CD8-positive, alpha-beta memory T cell (primary cell): Measurements from ENCODE around the gene ARMC2. TPM values are rescaled to one million over a fixed set of nuclear protein-coding genes. Genes with fewer than 3 reads are reported as not detected.

ENCODE experiments used
- CTCF ChIA-PET: fragments of 350-600 bp; sonication (Branson Sonifier 250); formaldehyde crosslinking; loops from one replicate; lab custom pipeline; 2021; ENCODE audit warnings: antibody characterized with exemption; lab: Charles Lee
- POLR2A ChIA-PET: fragments of 350-600 bp; sonication (Branson Sonifier 250); formaldehyde crosslinking; loops from one replicate; lab custom pipeline; 2021; ENCODE audit warnings: antibody characterized with exemption; lab: Charles Lee
- DNase-seq, 5 donors: peaks; one replicate each; pipeline versions ENCODE4 v3.0.0 to v3.0.0-alpha.2; 2020 to 2022; ENCODE audit warnings: mixed read lengths in 1 of 5
- H3K27ac ChIP-seq: one replicate; pipeline ENCODE4 v1.7.0; 2013; ENCODE audit warnings: low read depth, mild to moderate bottlenecking, low read length, moderate library complexity
- H3K27me3 ChIP-seq: 2 replicates; pipeline ENCODE4 v1.7.0; 2013; ENCODE audit warnings: low read length, mild to moderate bottlenecking; ENCODE audit not compliant: insufficient read depth, poor library complexity, severe bottlenecking
- H3K36me3 ChIP-seq: 2 replicates; pipeline ENCODE4 v1.7.0; 2013; ENCODE audit warnings: mild to moderate bottlenecking, low read length, moderate library complexity; ENCODE audit not compliant: insufficient read depth
- H3K4me1 ChIP-seq: 2 replicates; pipeline ENCODE4 v1.7.0; 2013; ENCODE audit warnings: mild to moderate bottlenecking, low read length, moderate library complexity; ENCODE audit not compliant: insufficient read depth
- H3K4me3 ChIP-seq: 2 replicates; pipeline ENCODE4 v1.7.0; 2013; ENCODE audit warnings: mild to moderate bottlenecking, low read length
- H3K9me3 ChIP-seq: 2 replicates; pipeline ENCODE4 v1.7.0; 2013; ENCODE audit warnings: mild to moderate bottlenecking, low read length
- H3K27ac Mint-ChIP-seq, 8 donors: one replicate each; pipeline ENCODE4 v1.8.0; 2020 to 2021; ENCODE audit warnings: mixed read lengths in 8 of 8, mild to moderate bottlenecking in 6 of 8, inconsistent platforms in 3 of 8, moderate library complexity in 3 of 8
- H3K27me3 Mint-ChIP-seq, 2 donors: one replicate each; pipeline ENCODE4 v1.8.0; 2020 to 2021; ENCODE audit warnings: mixed read lengths in 2 of 2, mild to moderate bottlenecking in 1 of 2, moderate library complexity in 1 of 2
- H3K36me3 Mint-ChIP-seq, 3 donors: one replicate each; pipeline ENCODE4 v1.8.0; 2020 to 2021; ENCODE audit warnings: mixed read lengths in 3 of 3, inconsistent platforms in 1 of 3, mild to moderate bottlenecking in 1 of 3
- H3K4me1 Mint-ChIP-seq, 3 donors: one replicate each; pipeline ENCODE4 v1.8.0; 2020 to 2021; ENCODE audit warnings: mixed read lengths in 3 of 3, inconsistent platforms in 1 of 3, mild to moderate bottlenecking in 1 of 3
- H3K4me3 Mint-ChIP-seq, 7 donors: one replicate each; pipeline ENCODE4 v1.8.0; 2020 to 2021; ENCODE audit warnings: mixed read lengths in 7 of 7, mild to moderate bottlenecking in 6 of 7, moderate library complexity in 4 of 7, inconsistent platforms in 2 of 7
- H3K9me3 Mint-ChIP-seq, 5 donors: one replicate each; pipeline ENCODE4 v1.8.0; 2020 to 2022; ENCODE audit warnings: mixed read lengths in 5 of 5, mild to moderate bottlenecking in 3 of 5, moderate library complexity in 2 of 5, inconsistent platforms in 1 of 5
- polyA plus RNA-seq: library from polyadenylated mRNA; unstranded; fragments of 300-500 nt; fragmentation: Illumina TruSeq; gene quantifications from one replicate; pipeline ENCODE4 v1.2.3, GENCODE V29; 2021
- total RNA-seq, 2 experiments: library from RNA; stranded (reverse); gene quantifications; one replicate each; pipeline ENCODE4 v1.2.3, GENCODE V29; 2021

The ARMC2 gene
- total and polyA plus RNA-seq, 3 experiments from 2014 or later: 6.1 to 6.7 (median 6.2) TPM

DNA sequence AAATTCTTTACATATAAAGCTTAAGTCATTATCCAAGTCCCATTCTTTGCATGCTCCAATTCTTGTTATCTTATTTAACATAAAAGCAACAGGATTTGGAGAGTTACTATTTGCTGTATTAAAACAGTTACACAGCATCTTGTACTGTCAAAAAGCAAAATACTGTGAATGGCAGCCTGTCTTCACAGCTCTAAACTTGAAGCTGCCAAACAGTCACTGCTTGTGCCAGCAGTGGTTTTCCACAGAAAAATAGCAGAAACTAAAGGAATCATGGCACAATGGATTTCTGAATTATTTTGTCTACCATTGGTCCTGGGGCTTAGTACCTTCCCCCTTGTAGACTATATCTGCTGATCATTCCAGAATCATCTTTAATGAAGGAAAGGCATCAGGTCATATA is 138.9 kb downstream of the ARMC2 start:
- H3K27me3 ChIP-seq: no peaks in the 10 kb centered on the region
- ChIA-PET POLR2A (interaction anchor here (0.6 kb wide), 1 partner anchor 89 kb away, joined by 11 read pairs; no protein-coding TSS in a partner anchor), CTCF (interaction anchor here (0.7 to 2.1 kb wide), 3 partner anchors 84 to 151 kb away, joined by 3 to 5 read pairs (median 4); no protein-coding TSS in a partner anchor)
- Mint-ChIP-seq H3K27ac (no peak overlapping the region), H3K9me3 (peaks cover 0 to 2% (median 0%) of the 10 kb centered on the region in 5 donors), H3K4me1 (peaks cover 0 to 9% (median 7%) of the 10 kb centered on the region in 3 donors), H3K4me3 (no peak overlapping the region), H3K36me3 (peaks cover 30 to 72% (median 43%) of the 10 kb centered on the region in 3 donors), H3K27me3 (no peaks in the 10 kb centered on the region)
- peaks cover 26% of the 10 kb centered on the region for H3K36me3 ChIP-seq
- DNase-seq: no peak
- H3K4me3 ChIP-seq: no peak overlapping the region
- H3K9me3 ChIP-seq: no peaks in the 10 kb centered on the region
- no peak overlapping the region for H3K27ac ChIP-seq
- H3K4me1 ChIP-seq: no peaks in the 10 kb centered on the region

DNA sequence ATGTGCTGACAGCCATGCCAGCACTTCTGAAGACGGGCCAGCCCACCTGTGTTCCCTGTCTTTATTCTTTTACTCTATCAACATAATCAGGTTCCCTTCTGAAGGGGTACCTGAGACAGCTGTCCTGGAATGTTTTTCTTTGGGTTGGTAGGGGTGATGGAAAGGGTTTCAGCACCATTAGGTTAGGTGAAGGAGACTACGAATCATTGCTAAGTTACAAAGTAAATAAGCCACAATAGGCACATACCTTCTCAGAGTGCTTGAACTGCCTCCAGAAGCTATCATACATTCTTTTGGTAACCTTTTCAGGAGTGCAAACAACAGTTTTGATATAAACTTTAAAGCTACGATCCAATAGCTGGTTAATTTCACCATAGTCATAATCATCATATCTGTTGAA is 140.1 kb downstream of the ARMC2 start:
- DNase-seq: no peak
- H3K27ac Mint-ChIP-seq: peak overlapping the region in 3 of 8 donors; percentile 29 to 69 (median 37)
- peaks cover 0 to 2% (median 0%) of the 10 kb centered on the region in 5 donors for H3K9me3 Mint-ChIP-seq
- H3K27me3 Mint-ChIP-seq: no peaks in the 10 kb centered on the region
- H3K27ac ChIP-seq: no peak overlapping the region
- no peaks in the 10 kb centered on the region for H3K4me1 ChIP-seq
- H3K4me3 Mint-ChIP-seq: no peak overlapping the region
- H3K36me3 Mint-ChIP-seq: peaks cover 34 to 80% (median 43%) of the 10 kb centered on the region in 3 donors
- H3K4me3 ChIP-seq: no peak overlapping the region
- no peaks in the 10 kb centered on the region for H3K9me3 ChIP-seq
- H3K36me3 ChIP-seq: peaks cover 34% of the 10 kb centered on the region
- CTCF ChIA-PET: interaction anchor here (0.9 to 2.1 kb wide), 3 partner anchors 83 to 446 kb away, joined by 3 to 5 read pairs (median 3); no protein-coding TSS in a partner anchor
- POLR2A ChIA-PET: interaction anchor here (0.6 kb wide), 1 partner anchor 34 kb away, joined by 3 read pairs; no protein-coding TSS in a partner anchor
- peaks cover 0 to 9% (median 7%) of the 10 kb centered on the region in 3 donors for H3K4me1 Mint-ChIP-seq
- H3K27me3 ChIP-seq: no peaks in the 10 kb centered on the region

DNA sequence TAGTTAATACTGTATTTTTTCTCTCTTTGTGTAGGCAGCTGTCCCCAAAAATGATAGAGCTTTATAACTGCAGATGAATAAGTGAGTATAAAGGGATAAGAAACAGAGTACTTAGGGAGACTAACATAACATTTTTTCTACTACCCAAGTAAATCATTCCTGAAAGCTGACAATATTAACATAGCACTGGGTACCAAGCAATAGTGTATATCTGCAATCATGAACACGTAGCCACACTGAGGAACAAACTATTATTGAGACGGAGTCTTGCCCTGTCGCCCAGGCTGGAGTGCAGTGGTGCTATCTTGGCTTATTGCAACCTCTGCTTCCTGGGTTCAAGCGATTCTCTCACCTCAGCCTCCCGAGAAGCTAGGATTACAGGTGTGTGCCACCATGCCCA is 140.5 kb downstream of the ARMC2 start:
- Mint-ChIP-seq H3K9me3 (peaks cover 0 to under 1% (median 0%) of the 10 kb centered on the region in 5 donors), H3K4me3 (no peak overlapping the region), H3K36me3 (peaks cover 35 to 84% (median 43%) of the 10 kb centered on the region in 3 donors), H3K27me3 (no peaks in the 10 kb centered on the region), H3K4me1 (peaks cover 0 to 9% (median 7%) of the 10 kb centered on the region in 3 donors), H3K27ac (no peak overlapping the region)
- ChIA-PET CTCF (interaction anchor here (0.9 to 2.1 kb wide), 3 partner anchors 83 to 446 kb away, joined by 3 to 5 read pairs (median 3); no protein-coding TSS in a partner anchor), POLR2A (interaction anchor here (0.6 kb wide), 1 partner anchor 33 kb away, joined by 3 read pairs; no protein-coding TSS in a partner anchor)
- Histone ChIP-seq H3K36me3 (peaks cover 38% of the 10 kb centered on the region), H3K9me3 (no peaks in the 10 kb centered on the region), H3K4me1 (no peaks in the 10 kb centered on the region), H3K27me3 (no peaks in the 10 kb centered on the region), H3K4me3 (no peak overlapping the region), H3K27ac (no peak overlapping the region)
- DNase-seq: no peak

DNA sequence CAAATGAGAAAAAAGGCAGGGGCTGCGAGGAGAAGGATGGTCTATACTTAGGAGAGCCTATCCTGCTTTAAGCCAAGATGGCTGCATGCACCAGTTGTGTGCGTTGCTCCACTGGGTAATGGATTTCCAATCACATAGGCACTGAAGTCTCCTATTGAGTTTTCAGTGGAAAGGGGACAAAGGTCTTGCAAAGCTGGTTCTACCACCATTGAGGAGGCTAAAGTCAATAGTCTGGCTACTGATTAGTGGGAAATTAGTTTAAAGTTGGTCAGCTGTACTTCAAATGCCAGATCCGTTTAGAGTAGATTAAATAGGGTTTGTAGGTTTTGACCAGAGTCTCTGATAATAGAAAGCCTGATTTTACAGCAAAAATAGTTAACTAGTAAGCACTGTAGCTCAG is 141.5 kb downstream of the ARMC2 start:
- H3K4me3 Mint-ChIP-seq: no peak overlapping the region
- Histone ChIP-seq H3K4me3 (no peak overlapping the region), H3K4me1 (no peaks in the 10 kb centered on the region), H3K36me3 (peaks cover 38% of the 10 kb centered on the region), H3K9me3 (no peaks in the 10 kb centered on the region), H3K27me3 (no peaks in the 10 kb centered on the region), H3K27ac (no peak overlapping the region)
- DNase-seq: no peak
- H3K27ac Mint-ChIP-seq: peak overlapping the region in 4 of 8 donors; percentile 26 to 66 (median 50)
- H3K4me1 Mint-ChIP-seq: peaks cover 0 to 9% (median 7%) of the 10 kb centered on the region in 3 donors
- H3K27me3 Mint-ChIP-seq: no peaks in the 10 kb centered on the region
- ChIA-PET POLR2A (interaction anchor here (0.6 kb wide), 1 partner anchor 421 kb away, joined by 6 read pairs; no protein-coding TSS in a partner anchor), CTCF (no interaction called here)
- H3K9me3 Mint-ChIP-seq: no peaks in the 10 kb centered on the region
- peaks cover 33 to 84% (median 36%) of the 10 kb centered on the region in 3 donors for H3K36me3 Mint-ChIP-seq

DNA sequence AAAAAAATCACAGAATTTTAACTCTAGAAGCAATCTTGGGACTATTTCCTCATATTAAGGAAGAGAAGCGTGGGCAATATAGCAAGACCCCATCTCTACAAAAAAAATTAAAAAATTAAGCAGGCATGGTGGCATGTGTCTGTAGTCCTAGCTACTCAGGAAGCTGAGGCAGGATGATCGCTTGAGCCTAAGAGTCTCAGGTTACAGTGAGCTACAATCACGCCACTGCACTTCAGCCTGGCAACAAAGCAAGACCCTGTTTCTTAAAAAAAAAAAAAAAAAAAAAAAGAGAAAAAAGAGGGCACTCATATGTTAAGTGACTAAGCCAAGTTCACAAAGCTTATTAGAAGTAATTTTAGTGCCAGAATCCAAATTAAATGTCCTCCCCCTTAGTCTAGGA is 145.7 kb downstream of the ARMC2 start:
- ChIA-PET POLR2A (interaction anchor here (0.6 kb wide), 2 partner anchors 20 to 435 kb away, joined by 3 to 4 read pairs; no protein-coding TSS in a partner anchor), CTCF (no interaction called here)
- Mint-ChIP-seq H3K27me3 (no peaks in the 10 kb centered on the region), H3K4me3 (no peak overlapping the region), H3K9me3 (no peaks in the 10 kb centered on the region), H3K4me1 (peaks cover 0 to 10% (median 3%) of the 10 kb centered on the region in 3 donors), H3K27ac (peak overlapping the region in 1 of 8 donors; percentile 17), H3K36me3 (peaks cover 22 to 81% (median 36%) of the 10 kb centered on the region in 3 donors)
- Histone ChIP-seq H3K4me3 (no peak overlapping the region), H3K27ac (no peak overlapping the region), H3K27me3 (no peaks in the 10 kb centered on the region), H3K9me3 (no peaks in the 10 kb centered on the region), H3K36me3 (peaks cover 35% of the 10 kb centered on the region), H3K4me1 (no peaks in the 10 kb centered on the region)
- no peak for DNase-seq

DNA sequence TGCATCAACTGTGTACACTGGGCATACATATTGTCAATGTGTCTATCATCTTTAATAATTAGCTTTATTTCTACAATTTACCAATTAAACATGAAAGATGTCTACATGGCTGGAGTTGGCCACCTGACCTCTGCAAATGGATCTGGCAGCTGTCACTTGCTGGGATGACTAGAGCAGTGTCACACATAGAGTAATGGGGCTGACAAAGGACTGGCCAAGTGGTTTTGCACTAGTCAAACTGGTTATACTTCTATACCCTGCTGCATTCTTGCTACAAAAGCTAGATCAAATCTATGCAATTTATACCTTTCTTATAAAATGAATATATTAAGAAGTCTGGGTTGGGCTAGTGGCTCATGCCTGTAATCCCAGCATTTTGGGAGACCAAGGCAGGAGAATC is 147.1 kb downstream of the ARMC2 start:
- H3K27ac ChIP-seq: no peak overlapping the region
- no peaks in the 10 kb centered on the region for H3K9me3 Mint-ChIP-seq
- peak overlapping the region in 2 of 8 donors; percentile 22 to 47 for H3K27ac Mint-ChIP-seq
- H3K36me3 Mint-ChIP-seq: peaks cover 14 to 84% (median 38%) of the 10 kb centered on the region in 3 donors
- H3K36me3 ChIP-seq: peaks cover 30% of the 10 kb centered on the region
- ChIA-PET CTCF (interaction anchor here (1.4 kb wide), 1 partner anchor 453 kb away, joined by 4 read pairs; no protein-coding TSS in a partner anchor), POLR2A (interaction anchor here (0.6 kb wide), 1 partner anchor 66 kb away, joined by 3 read pairs; no protein-coding TSS in a partner anchor)
- H3K4me3 Mint-ChIP-seq: no peak overlapping the region
- no peaks in the 10 kb centered on the region for H3K27me3 ChIP-seq
- no peak for DNase-seq
- H3K4me1 Mint-ChIP-seq: peaks cover 5 to 15% (median 8%) of the 10 kb centered on the region in 3 donors
- no peak overlapping the region for H3K4me3 ChIP-seq
- H3K9me3 ChIP-seq: no peaks in the 10 kb centered on the region
- H3K4me1 ChIP-seq: no peaks in the 10 kb centered on the region
- H3K27me3 Mint-ChIP-seq: no peaks in the 10 kb centered on the region

DNA sequence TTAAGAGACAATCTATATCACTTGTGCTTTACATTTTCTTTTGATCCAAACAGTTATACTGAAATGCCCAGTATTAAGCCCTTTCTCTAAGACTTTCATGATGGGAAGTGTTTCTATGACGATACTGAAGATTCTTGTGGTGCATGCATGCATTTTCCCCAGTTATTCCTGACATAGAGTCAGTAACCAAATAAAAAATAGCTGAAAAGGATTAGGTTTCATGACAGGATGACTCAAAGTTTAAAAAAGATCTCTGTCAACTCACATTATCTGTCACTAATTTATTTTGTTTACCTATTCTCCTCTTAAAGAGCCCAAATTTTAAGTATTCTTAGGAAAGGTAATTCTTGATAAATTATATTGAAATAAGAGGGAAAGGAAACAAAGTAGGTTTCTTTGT is 148.0 kb downstream of the ARMC2 start:
- H3K27me3 ChIP-seq: no peaks in the 10 kb centered on the region
- peaks cover 25% of the 10 kb centered on the region for H3K36me3 ChIP-seq
- Mint-ChIP-seq H3K4me3 (no peak overlapping the region), H3K36me3 (peaks cover 5 to 80% (median 29%) of the 10 kb centered on the region in 3 donors), H3K27ac (peak overlapping the region in 2 of 8 donors; percentile 23 to 43), H3K4me1 (peaks cover 8 to 16% (median 9%) of the 10 kb centered on the region in 3 donors), H3K27me3 (no peaks in the 10 kb centered on the region), H3K9me3 (no peaks in the 10 kb centered on the region)
- ChIA-PET CTCF (interaction anchor here (0.7 kb wide), 1 partner anchor 77 kb away, joined by 3 read pairs; no protein-coding TSS in a partner anchor), POLR2A (no interaction called here)
- H3K4me3 ChIP-seq: no peak overlapping the region
- H3K27ac ChIP-seq: no peak overlapping the region
- no peak for DNase-seq
- H3K4me1 ChIP-seq: no peaks in the 10 kb centered on the region
- H3K9me3 ChIP-seq: no peaks in the 10 kb centered on the region

DNA sequence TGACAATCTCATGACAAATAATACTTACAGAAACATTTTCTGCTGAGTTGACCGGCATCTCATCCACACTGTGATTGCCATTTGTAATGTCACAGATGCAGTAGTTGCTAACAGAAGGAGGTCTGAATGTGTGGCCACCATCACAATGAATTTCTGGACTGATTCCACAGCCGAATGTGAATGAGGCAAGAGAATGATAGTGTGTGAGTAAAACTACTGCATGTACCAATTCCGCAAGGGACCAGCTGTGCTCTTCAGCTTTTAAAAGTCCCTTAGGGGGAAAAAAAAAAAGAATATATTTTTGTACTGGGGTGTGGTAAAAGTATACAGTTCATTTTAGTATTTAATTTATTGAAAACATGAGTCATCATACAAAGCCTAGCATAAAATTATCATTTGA is 150.3 kb downstream of the ARMC2 start:
- Mint-ChIP-seq H3K27ac (peak overlapping the region in 1 of 8 donors; percentile 50), H3K4me1 (peaks cover 28 to 31% (median 30%) of the 10 kb centered on the region in 3 donors), H3K27me3 (no peaks in the 10 kb centered on the region), H3K4me3 (no peak overlapping the region), H3K9me3 (no peaks in the 10 kb centered on the region), H3K36me3 (peaks cover 3 to 75% (median 18%) of the 10 kb centered on the region in 3 donors)
- ChIA-PET POLR2A (no interaction called here), CTCF (interaction anchor here (0.6 kb wide), 1 partner anchor 599 kb away, joined by 3 read pairs; no protein-coding TSS in a partner anchor)
- Histone ChIP-seq H3K27me3 (no peaks in the 10 kb centered on the region), H3K27ac (no peak overlapping the region), H3K36me3 (peaks cover 16% of the 10 kb centered on the region), H3K4me3 (no peak overlapping the region), H3K4me1 (peaks cover under 1% of the 10 kb centered on the region), H3K9me3 (no peaks in the 10 kb centered on the region)
- DNase-seq: no peak
